B cell (primary cell): Measurements from ENCODE around the gene SYCP2. TPM values are rescaled to one million over a fixed set of nuclear protein-coding genes. Genes with fewer than 3 reads are reported as not detected.

ENCODE experiments used
- ATAC-seq: fragments of 200-7000 bp; cut with Tn5 transposase; one replicate; pipeline ENCODE4 v1.10.0; 2021; ENCODE audit warnings: low read depth, mild to moderate bottlenecking, moderate number of reproducible peaks, moderate library complexity
- CTCF ChIA-PET: fragments of 350-600 bp; sonication (Branson Sonifier 250); formaldehyde crosslinking; loops from one replicate; lab custom pipeline; 2021; ENCODE audit warnings: antibody characterized with exemption, inconsistent platforms; lab: Charles Lee
- POLR2A ChIA-PET: fragments of 350-600 bp; sonication (Branson Sonifier 250); formaldehyde crosslinking; loops from one replicate; lab custom pipeline; 2021; ENCODE audit warnings: antibody characterized with exemption; lab: Charles Lee
- DNase-seq: peaks from one replicate; pipeline ENCODE4 v3.0.0; 2013
- H2AFZ ChIP-seq: 2 replicates; pipeline ENCODE4 v1.6.1; 2012; ENCODE audit warnings: mild to moderate bottlenecking, low read depth, low read length; ENCODE audit not compliant: insufficient read depth, poor library complexity, severe bottlenecking
- H3K27ac ChIP-seq, 2 donors: 1 replicate in 1 of 2; 2 replicates in 1 of 2; pipeline ENCODE4 v1.5.1; 2012 to 2013; ENCODE audit warnings: low read length in 2 of 2, mild to moderate bottlenecking in 2 of 2, moderate library complexity in 1 of 2
- H3K27me3 ChIP-seq, 4 experiments: fragments of 200-600 bp in 1 of 4; sonication (generic) in 1 of 4; replicated peaks in 1 of 4; 1 replicate in 2 of 4; 2 replicates in 2 of 4; pipeline versions ENCODE4 v1.6.1 to v1.7.0; 2013 to 2016; ENCODE audit warnings: low read length in 3 of 4, mild to moderate bottlenecking in 2 of 4, mixed read lengths in 1 of 4, moderate library complexity in 1 of 4; ENCODE audit not compliant: insufficient read depth in 4 of 4, control insufficient read depth in 3 of 4; ENCODE audit errors: control extremely low read depth in 1 of 4
- H3K36me3 ChIP-seq, 2 experiments: replicated peaks in 1 of 2; 1 replicate in 1 of 2; 2 replicates in 1 of 2; pipeline versions ENCODE4 v1.6.1 to v1.7.1; 2013; ENCODE audit warnings: low read length in 1 of 2; ENCODE audit not compliant: insufficient read depth in 2 of 2, control insufficient read depth in 1 of 2; ENCODE audit errors: control extremely low read depth in 1 of 2, extremely low read depth in 1 of 2
- H3K4me1 ChIP-seq, 2 donors: fragments of 200-600 bp in 1 of 2; sonication (generic) in 1 of 2; 1 replicate in 1 of 2; 2 replicates in 1 of 2; pipeline versions ENCODE4 v1.5.1 to v1.6.1; 2013 to 2017; ENCODE audit warnings: low read length in 2 of 2; ENCODE audit not compliant: control insufficient read depth in 2 of 2, insufficient read depth in 2 of 2
- H3K4me2 ChIP-seq: replicated peaks from 2 replicates; pipeline ENCODE3; 2012; ENCODE audit warnings: mild to moderate bottlenecking, low read depth, low read length; ENCODE audit not compliant: poor library complexity, severe bottlenecking
- H3K4me3 ChIP-seq, 5 experiments: fragments of 200-600 bp in 1 of 5; sonication (generic) in 1 of 5; 1 replicate in 3 of 5; 2 replicates in 2 of 5; pipeline versions ENCODE4 v1.5.1 to v1.7.0; 2011 to 2016; ENCODE audit warnings: low read length in 4 of 5, mild to moderate bottlenecking in 4 of 5, low read depth in 2 of 5, control low read depth in 1 of 5, moderate library complexity in 1 of 5; ENCODE audit not compliant: insufficient read depth in 1 of 5; ENCODE audit errors: control extremely low read depth in 1 of 5, extremely low read depth in 1 of 5
- H3K79me2 ChIP-seq: fragments of 200-600 bp; sonication (generic); one replicate; pipeline ENCODE4 v1.6.0; 2016; ENCODE audit warnings: low read length; ENCODE audit not compliant: control insufficient read depth, insufficient read depth
- H3K9ac ChIP-seq: fragments of 200-600 bp; sonication (generic); 2 replicates; pipeline ENCODE4 v1.6.1; 2017; ENCODE audit warnings: mild to moderate bottlenecking, low read length, moderate library complexity
- H3K9me3 ChIP-seq, 3 donors: one replicate each; pipeline versions ENCODE4 v1.6.1 to v1.7.1; 2013; ENCODE audit warnings: low read length in 2 of 3; ENCODE audit not compliant: control insufficient read depth in 2 of 3, insufficient read depth in 1 of 3; ENCODE audit errors: control extremely low read depth in 1 of 3
- H4K20me1 ChIP-seq: 2 replicates; pipeline ENCODE4 v1.6.0; 2012; ENCODE audit warnings: mild to moderate bottlenecking, low read length; ENCODE audit not compliant: insufficient read depth, control insufficient read depth, poor library complexity, severe bottlenecking
- H3K27ac Mint-ChIP-seq: one replicate; pipeline ENCODE4 v1.8.0; 2021; ENCODE audit warnings: mixed read lengths
- H3K27me3 Mint-ChIP-seq: one replicate; pipeline ENCODE4 v1.8.0; 2021; ENCODE audit warnings: mixed read lengths
- H3K4me1 Mint-ChIP-seq: one replicate; pipeline ENCODE4 v1.8.0; 2021; ENCODE audit warnings: mixed read lengths
- H3K4me3 Mint-ChIP-seq: one replicate; pipeline ENCODE4 v1.8.0; 2021; ENCODE audit warnings: mixed read lengths
- H3K9me3 Mint-ChIP-seq: one replicate; pipeline ENCODE4 v1.8.0; 2022; ENCODE audit warnings: mixed read lengths; ENCODE audit not compliant: insufficient read depth
- EZH2 ChIP-seq: IDR thresholded peaks from 2 replicates; pipeline ENCODE4 v1.6.1; 2012; ENCODE audit warnings: borderline replicate concordance, low read depth, mild to moderate bottlenecking, moderate library complexity, low read length; ENCODE audit not compliant: insufficient read depth, poor library complexity, severe bottlenecking
- WGBS: methylation state at CpG from one replicate; pipeline ENCODE4 v1.1.5; 2013; ENCODE audit warnings: missing lambda C conversion rate; ENCODE audit not compliant: insufficient coverage; 5-methylcytosine and 5-hydroxymethylcytosine counted together
- intact Hi-C: fragments of 100-400 bp; cut with micrococcal nuclease; formaldehyde crosslinking; loops from one replicate; pipeline ENCODE4 v1.10.0; 2022
- polyA plus RNA-seq: library from polyadenylated mRNA; depleted of rRNA; stranded (reverse); fragments of >200 nt; gene quantifications from 2 replicates; pipeline ENCODE4 v1.2.3, GENCODE V29; 2012
- total RNA-seq, 2 donors: library from RNA; stranded (reverse); fragments of 120-200 nt in 1 of 2; gene quantifications; 1 replicate in 1 of 2; 2 replicates in 1 of 2; pipeline versions ENCODE4 v1.2.3 to v1.2.4, GENCODE V29; 2013 to 2022
- TF ChIP-seq, protein P1 (sequence below): fragments of 200-600 bp; IDR thresholded peaks from one replicate; pipeline ENCODE4 v1.8.0; 2022; ENCODE audit warnings: antibody characterized with exemption, mild to moderate bottlenecking

SYCP2 gene
- total and polyA plus RNA-seq, 2 donors (not counting 1 experiment from before 2014, with no cell fraction given) = 0.98 to 4.5 TPM

- ChIA-PET POLR2A (no interaction called here), CTCF (interaction anchor here (1.5 kb wide), 1 partner anchor 13 kb away, joined by 6 read pairs; no protein-coding TSS in a partner anchor)
- TF ChIP-seq, protein P1, sequence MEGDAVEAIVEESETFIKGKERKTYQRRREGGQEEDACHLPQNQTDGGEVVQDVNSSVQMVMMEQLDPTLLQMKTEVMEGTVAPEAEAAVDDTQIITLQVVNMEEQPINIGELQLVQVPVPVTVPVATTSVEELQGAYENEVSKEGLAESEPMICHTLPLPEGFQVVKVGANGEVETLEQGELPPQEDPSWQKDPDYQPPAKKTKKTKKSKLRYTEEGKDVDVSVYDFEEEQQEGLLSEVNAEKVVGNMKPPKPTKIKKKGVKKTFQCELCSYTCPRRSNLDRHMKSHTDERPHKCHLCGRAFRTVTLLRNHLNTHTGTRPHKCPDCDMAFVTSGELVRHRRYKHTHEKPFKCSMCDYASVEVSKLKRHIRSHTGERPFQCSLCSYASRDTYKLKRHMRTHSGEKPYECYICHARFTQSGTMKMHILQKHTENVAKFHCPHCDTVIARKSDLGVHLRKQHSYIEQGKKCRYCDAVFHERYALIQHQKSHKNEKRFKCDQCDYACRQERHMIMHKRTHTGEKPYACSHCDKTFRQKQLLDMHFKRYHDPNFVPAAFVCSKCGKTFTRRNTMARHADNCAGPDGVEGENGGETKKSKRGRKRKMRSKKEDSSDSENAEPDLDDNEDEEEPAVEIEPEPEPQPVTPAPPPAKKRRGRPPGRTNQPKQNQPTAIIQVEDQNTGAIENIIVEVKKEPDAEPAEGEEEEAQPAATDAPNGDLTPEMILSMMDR = no peak
- no peak for TF ChIP-seq EZH2
- Histone ChIP-seq H3K36me3 (no peaks in the 10 kb centered on the region), H3K9ac (no peak overlapping the region), H2AFZ (no peak overlapping the region), H3K27me3 (no peaks in the 10 kb centered on the region), H3K4me2 (no peak overlapping the region), H3K9me3 (no peaks in the 10 kb centered on the region), H3K79me2 (no peaks in the 10 kb centered on the region), H3K27ac (no peak overlapping the region), H4K20me1 (no peaks in the 10 kb centered on the region), H3K4me1 (no peaks in the 10 kb centered on the region), H3K4me3 (no peak overlapping the region)
- ATAC-seq (no peak), DNase-seq (no peak)
- 88% methylated on average over 1 of the region's 3 CpGs for WGBS
- Mint-ChIP-seq H3K9me3 (no peaks in the 10 kb centered on the region), H3K4me1 (no peaks in the 10 kb centered on the region), H3K27ac (no peak overlapping the region), H3K4me3 (no peak overlapping the region), H3K27me3 (peaks cover 22% of the 10 kb centered on the region)
- intact Hi-C loops = no loop called here
These were observed 70.4 kb downstream of the SYCP2 start for GRCh38 chr20:59863058-59863457.

DNA sequence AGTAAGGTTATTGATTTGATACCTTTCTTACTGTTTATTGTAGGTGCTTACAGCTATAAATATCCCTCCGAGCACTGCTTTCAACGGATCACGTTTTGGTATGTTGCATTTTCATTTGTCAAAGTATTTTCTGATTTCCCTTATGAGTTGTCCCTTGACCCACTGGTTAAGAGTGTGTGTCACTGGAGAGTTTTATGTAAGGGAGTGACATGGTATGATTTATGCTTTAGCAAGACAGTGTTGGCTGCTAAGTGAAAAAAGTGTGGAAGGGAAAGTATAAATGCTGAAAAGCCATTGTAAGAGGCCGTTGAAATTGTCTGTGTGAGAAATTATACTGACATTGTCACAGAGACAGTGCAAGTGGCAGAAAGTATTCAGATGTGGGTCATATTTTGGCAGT lies 72.0 kb downstream of the SYCP2 start:
- DNase-seq (no peak), ATAC-seq (no peak)
- Histone ChIP-seq H4K20me1 (no peaks in the 10 kb centered on the region), H3K4me3 (no peak overlapping the region), H3K9me3 (peaks cover 0 to 3% (median 0%) of the 10 kb centered on the region in 3 donors), H2AFZ (no peak overlapping the region), H3K9ac (no peak overlapping the region), H3K4me2 (no peak overlapping the region), H3K4me1 (no peaks in the 10 kb centered on the region), H3K27me3 (no peaks in the 10 kb centered on the region), H3K36me3 (no peaks in the 10 kb centered on the region), H3K79me2 (no peaks in the 10 kb centered on the region), H3K27ac (no peak overlapping the region)
- ChIA-PET POLR2A (no interaction called here), CTCF (interaction anchor here (2.6 kb wide), 1 partner anchor 11 kb away, joined by 8 read pairs; no protein-coding TSS in a partner anchor)
- TF ChIP-seq EZH2 = no peak
- TF ChIP-seq, protein P1 = no peak
- Mint-ChIP-seq H3K27ac (no peak overlapping the region), H3K9me3 (no peaks in the 10 kb centered on the region), H3K4me1 (no peaks in the 10 kb centered on the region), H3K27me3 (peaks cover 22% of the 10 kb centered on the region), H3K4me3 (no peak overlapping the region)
- intact Hi-C loops = no loop called here
- 92% methylated on average over 4 of the region's 4 CpGs for WGBS
